ENCODE data around the gene COTL1.

Gene COTL1

DNA sequence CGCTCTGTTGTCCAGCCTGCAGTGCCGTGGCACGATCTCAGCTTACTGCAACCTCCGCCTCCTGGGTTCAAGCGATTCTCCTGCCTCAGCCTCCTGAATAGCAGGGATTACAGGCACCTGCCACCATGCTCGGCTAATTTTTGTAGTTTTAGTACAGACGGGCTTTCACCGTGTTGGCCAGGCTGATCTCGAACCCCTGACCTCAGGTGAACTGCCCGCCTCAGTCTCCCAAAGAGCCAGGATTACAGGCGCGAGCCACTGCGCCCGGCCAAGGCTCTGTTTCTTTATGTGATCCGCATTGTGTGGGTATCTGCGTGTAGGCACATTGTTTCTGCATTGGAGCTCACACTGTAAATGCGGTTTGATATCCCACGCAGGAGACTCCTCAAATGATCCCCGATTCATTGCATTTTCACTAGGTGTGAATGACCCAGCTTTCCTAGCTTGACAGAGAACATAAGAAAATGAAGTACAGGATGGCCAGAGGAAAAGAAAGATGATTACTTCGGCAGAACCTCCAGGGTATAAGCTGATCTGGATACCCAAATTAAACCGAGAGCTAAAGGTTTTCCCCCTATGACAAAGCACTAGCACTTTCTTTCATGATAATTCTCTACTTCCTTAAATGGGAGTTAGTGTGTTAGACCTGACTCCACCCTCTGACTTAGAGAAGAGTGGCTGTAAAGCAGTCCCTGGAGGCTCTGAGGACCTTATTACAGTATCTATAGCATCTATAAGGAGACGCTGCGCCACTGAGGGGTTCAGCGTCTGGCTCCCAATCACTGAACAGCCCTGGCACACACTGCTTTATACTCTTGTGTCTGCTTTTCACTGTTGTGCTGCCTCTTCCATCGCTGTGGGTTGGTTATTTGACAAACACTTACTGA lies 17.3 kb downstream of the COTL1 start:
- H3K27ac ChIP-seq: no peak overlapping the region

GRCh38 chr16:84599521-84600202 lies 18.2 kb downstream of the COTL1 start:
- TF ChIP-seq CTCF (conservative IDR thresholded peaks at IDR 0.05): no peak
- H3K27ac ChIP-seq: no peak overlapping the region

More for the DNA sequence above, 17.3 kb downstream of the COTL1 start:
- no peak for TF ChIP-seq CTCF (conservative IDR thresholded peaks at IDR 0.05)

- H3K27ac ChIP-seq: no peak overlapping the region
- TF ChIP-seq CTCF (conservative IDR thresholded peaks at IDR 0.05): no peak
Observed at GRCh38 chr16:84598360-84598759, 19.5 kb downstream of the COTL1 start.

GRCh38 chr16:84597931-84598351 lies 19.9 kb downstream of the COTL1 start:
- TF ChIP-seq CTCF (conservative IDR thresholded peaks at IDR 0.05): no peak
- H3K27ac ChIP-seq: no peak overlapping the region

- H3K27ac ChIP-seq: no peak overlapping the region
Observed at GRCh38 chr16:84597528-84597896, 20.4 kb downstream of the COTL1 start.

GRCh38 chr16:84596801-84597527 lies 20.9 kb downstream of the COTL1 start:
- TF ChIP-seq CTCF (conservative IDR thresholded peaks at IDR 0.05): no peak
- no peak overlapping the region for H3K27ac ChIP-seq

More at GRCh38 chr16:84597528-84597896, 20.4 kb downstream of the COTL1 start:
- TF ChIP-seq CTCF (conservative IDR thresholded peaks at IDR 0.05): no peak

DNA sequence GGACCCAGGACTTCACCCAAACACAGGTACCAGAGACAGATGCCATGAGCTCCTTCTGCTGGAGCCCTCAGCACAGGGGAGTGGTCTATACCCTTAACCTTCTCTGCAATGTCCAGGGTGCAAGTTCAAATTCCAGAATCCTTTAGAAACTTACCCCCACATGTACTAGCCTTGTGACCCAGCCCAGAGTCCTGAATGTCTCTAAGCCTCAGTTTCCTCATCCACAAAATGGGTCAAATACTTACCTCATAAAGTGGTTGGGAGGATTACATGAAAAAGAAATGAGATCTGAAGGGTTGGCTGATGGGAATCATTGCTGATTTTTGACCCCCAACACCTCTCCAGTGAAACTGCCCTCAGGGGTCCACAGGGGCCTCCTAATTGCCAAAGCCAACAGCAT lies 21.7 kb downstream of the COTL1 start:
- no peak for TF ChIP-seq CTCF (conservative IDR thresholded peaks at IDR 0.05)
- peak overlapping the region; percentile 80 for H3K27ac ChIP-seq

All from VCaP (cell line).